SK-N-SH (cell line): Measurements from ENCODE around the gene PABPN1L. TPM values are rescaled to one million over a fixed set of nuclear protein-coding genes. Genes with fewer than 3 reads are reported as not detected.

ENCODE experiments used
- CTCF ChIA-PET: fragments of 300-600, 350-600 bp; formaldehyde crosslinking; extraction: SDS; loops from one replicate; lab custom pipeline; 2021; lab: Yijun Ruan, JAX
- POLR2A ChIA-PET: fragments of 350-600 bp; sonication (Branson Sonifier 250); formaldehyde crosslinking; extraction: SDS; loops from one replicate; lab custom pipeline; 2020; ENCODE audit warnings: antibody characterized with exemption, inconsistent platforms; lab: Yijun Ruan, JAX
- DNase-seq: peaks from one replicate; pipeline ENCODE4 v3.0.0; 2012
- H2AFZ ChIP-seq: fragments of 200-600 bp; sonication (generic); 2 replicates; pipeline ENCODE4 v1.8.1; 2016; ENCODE audit warnings: antibody characterized with exemption, mild to moderate bottlenecking, low read depth
- H3F3A ChIP-seq: fragments of 200-600 bp; sonication (generic); replicated peaks from 2 replicates; pipeline ENCODE3; 2016; ENCODE audit warnings: antibody characterized with exemption, mild to moderate bottlenecking; ENCODE audit not compliant: insufficient read depth
- H3K27ac ChIP-seq, 2 experiments: fragments of 200-500 bp in 1 of 2; fragments of 200-600 bp in 1 of 2; sonication (Bioruptor generic) in 1 of 2; sonication (generic), shearing (Covaris generic) in 1 of 2; 2 replicates each; pipeline versions ENCODE4 v1.5.1 to v1.6.1; 2014 to 2016; ENCODE audit warnings: low read depth in 2 of 2, inconsistent platforms in 1 of 2, low read length in 1 of 2, mild to moderate bottlenecking in 1 of 2, mixed read lengths in 1 of 2
- H3K27me3 ChIP-seq: fragments of 200-600 bp; sonication (generic), shearing (Covaris generic); 2 replicates; pipeline ENCODE4 v1.6.1; 2016; ENCODE audit warnings: mixed run types; ENCODE audit not compliant: insufficient read depth
- H3K36me3 ChIP-seq, 2 experiments: fragments of 200-500 bp in 1 of 2; fragments of 200-600 bp in 1 of 2; sonication (Bioruptor generic) in 1 of 2; sonication (generic) in 1 of 2; replicated peaks in 1 of 2; 2 replicates each; pipeline versions ENCODE3 to v1.5.1; 2014 to 2016; ENCODE audit warnings: low read length in 1 of 2, mild to moderate bottlenecking in 1 of 2; ENCODE audit not compliant: insufficient read depth in 2 of 2, control insufficient read depth in 1 of 2
- H3K4me1 ChIP-seq, 2 experiments: fragments of 200-500 bp in 1 of 2; fragments of 200-600 bp in 1 of 2; sonication (Bioruptor generic) in 1 of 2; sonication (generic), shearing (Covaris generic) in 1 of 2; 2 replicates each; pipeline versions ENCODE4 v1.5.1 to v1.6.1; 2014 to 2016; ENCODE audit warnings: low read depth in 1 of 2, low read length in 1 of 2, mixed run types in 1 of 2; ENCODE audit not compliant: insufficient read depth in 2 of 2, control insufficient read depth in 1 of 2
- H3K4me2 ChIP-seq: fragments of 200-600 bp; sonication (generic), shearing (Covaris generic); 2 replicates; pipeline ENCODE4 v1.6.1; 2017; ENCODE audit warnings: mixed run types
- H3K4me3 ChIP-seq, 2 experiments: fragments of 200-500 bp in 1 of 2; fragments of 200-600 bp in 1 of 2; sonication (Bioruptor generic) in 1 of 2; sonication (generic), shearing (Covaris generic) in 1 of 2; 2 replicates each; pipeline versions ENCODE4 v1.5.1 to v1.8.1; 2014 to 2016; ENCODE audit warnings: low read depth in 2 of 2, inconsistent platforms in 1 of 2, low read length in 1 of 2, mild to moderate bottlenecking in 1 of 2, mixed read lengths in 1 of 2, moderate library complexity in 1 of 2
- H3K79me2 ChIP-seq: fragments of 200-600 bp; sonication (generic); 2 replicates; pipeline ENCODE4 v1.8.1; 2017; ENCODE audit warnings: mild to moderate bottlenecking; ENCODE audit not compliant: insufficient read depth
- H3K9ac ChIP-seq: fragments of 200-600 bp; sonication (generic); 2 replicates; pipeline ENCODE4 v1.6.1; 2017; ENCODE audit warnings: mixed run types
- H3K9me2 ChIP-seq: fragments of 200-600 bp; sonication (generic); 2 replicates; pipeline ENCODE4 v1.6.1; 2017; ENCODE audit warnings: mixed run types
- H3K9me3 ChIP-seq: fragments of 200-600 bp; sonication (generic); 2 replicates; pipeline ENCODE4 v1.6.1; 2017; ENCODE audit warnings: mixed run types, mild to moderate bottlenecking, moderate library complexity
- H4K20me1 ChIP-seq: fragments of 200-600 bp; sonication (generic); 2 replicates; pipeline ENCODE4 v1.6.1; 2017; ENCODE audit warnings: mild to moderate bottlenecking, mixed run types; ENCODE audit not compliant: insufficient read depth
- CHD2 ChIP-seq: fragments of 150-350 bp; IDR thresholded peaks from 2 replicates; pipeline ENCODE4 v1.6.1; 2018; ENCODE audit warnings: low read length; ENCODE audit not compliant: partially characterized antibody
- EZH2phosphoT487 ChIP-seq: fragments of 200-600 bp; sonication (generic); IDR thresholded peaks from 2 replicates; pipeline ENCODE4 v1.6.1; 2017; ENCODE audit warnings: low read depth, mixed run types, mild to moderate bottlenecking, antibody characterized with exemption, moderate library complexity, borderline replicate concordance
- FOXM1 ChIP-seq: IDR thresholded peaks from 2 replicates; pipeline ENCODE4 v1.4.0; 2012; ENCODE audit warnings: low read depth, mild to moderate bottlenecking
- GABPA ChIP-seq: IDR thresholded peaks from 2 replicates; pipeline ENCODE4 v1.4.0; 2012; ENCODE audit warnings: low read depth, mild to moderate bottlenecking
- GATA2 ChIP-seq: sonication (generic); formaldehyde crosslinking; IDR thresholded peaks from 2 replicates; pipeline ENCODE4 v1.5.0; 2020; ENCODE audit warnings: mild to moderate bottlenecking, missing genetic modification reagents
- MEF2A ChIP-seq: IDR thresholded peaks from 2 replicates; pipeline ENCODE4 v1.4.0; 2012; ENCODE audit warnings: low read depth, borderline replicate concordance
- NFIC ChIP-seq: IDR thresholded peaks from 2 replicates; pipeline ENCODE4 v1.4.0; 2012; ENCODE audit warnings: borderline replicate concordance
- NRF1 ChIP-seq: IDR thresholded peaks from 2 replicates; pipeline ENCODE4 v1.6.1; 2012; ENCODE audit warnings: low read depth, mild to moderate bottlenecking, low read length
- POLR2AphosphoS5 ChIP-seq: IDR thresholded peaks from 2 replicates; pipeline ENCODE4 v1.6.1; 2012; ENCODE audit warnings: low read depth, low read length
- RAD21 ChIP-seq: IDR thresholded peaks from 2 replicates; pipeline ENCODE4 v1.6.1; 2012; ENCODE audit warnings: mild to moderate bottlenecking, low read length
- RCOR1 ChIP-seq: fragments of 150-350 bp; IDR thresholded peaks from 2 replicates; pipeline ENCODE4 v1.6.1; 2017; ENCODE audit warnings: antibody characterized with exemption, low read length
- RXRA ChIP-seq: IDR thresholded peaks from 2 replicates; pipeline ENCODE4 v1.4.0; 2012; ENCODE audit warnings: low read depth, mild to moderate bottlenecking, borderline replicate concordance
- SMC3 ChIP-seq: IDR thresholded peaks from 2 replicates; pipeline ENCODE4 v1.6.1; 2012; ENCODE audit warnings: low read depth, low read length, improper control_type of control experiment
- TAF1 ChIP-seq: IDR thresholded peaks from 2 replicates; pipeline ENCODE4 v1.6.1; 2012; ENCODE audit warnings: low read depth, mild to moderate bottlenecking, low read length, moderate library complexity, borderline replicate concordance
- TCF12 ChIP-seq: IDR thresholded peaks from 2 replicates; pipeline ENCODE4 v1.4.0; 2012
- TEAD4 ChIP-seq: IDR thresholded peaks from 2 replicates; pipeline ENCODE4 v1.4.0; 2012; ENCODE audit warnings: mild to moderate bottlenecking, borderline replicate concordance; ENCODE audit not compliant: insufficient read depth
- YY1 ChIP-seq: IDR thresholded peaks from 2 replicates; pipeline ENCODE4 v1.4.0; 2012; ENCODE audit warnings: low read depth, mild to moderate bottlenecking
- WGBS: methylation state at CpG from one replicate; pipeline ENCODE4 v1.1.6; 2017; ENCODE audit warnings: low lambda C conversion rate; 5-methylcytosine and 5-hydroxymethylcytosine counted together
- polyA plus RNA-seq, 3 experiments: library from polyadenylated mRNA; depleted of rRNA; stranded (reverse); fragments of >200 nt; gene quantifications; 2 replicates each; pipeline ENCODE4 v1.2.3, GENCODE V29; 2012
- TF ChIP-seq, protein P1 (sequence below): fragments of 200-600 bp; sonication (generic); IDR thresholded peaks from 2 replicates; pipeline ENCODE4 v1.6.1; 2017; ENCODE audit warnings: antibody characterized with exemption, mild to moderate bottlenecking, moderate library complexity
- TF ChIP-seq, protein P2 (sequence below): fragments of 150-350 bp; IDR thresholded peaks from 2 replicates; pipeline ENCODE4 v1.6.1; 2017; ENCODE audit warnings: antibody characterized with exemption, low read length, low read depth, borderline replicate concordance
- TF ChIP-seq, protein P3 (sequence below): IDR thresholded peaks from 2 replicates; pipeline ENCODE4 v1.4.0; 2012; ENCODE audit warnings: low read depth, borderline replicate concordance

PABPN1L gene
- polyA plus RNA-seq, 1 of the 3 experiments (the other 2 are of a cell fraction) = not detected

DNA sequence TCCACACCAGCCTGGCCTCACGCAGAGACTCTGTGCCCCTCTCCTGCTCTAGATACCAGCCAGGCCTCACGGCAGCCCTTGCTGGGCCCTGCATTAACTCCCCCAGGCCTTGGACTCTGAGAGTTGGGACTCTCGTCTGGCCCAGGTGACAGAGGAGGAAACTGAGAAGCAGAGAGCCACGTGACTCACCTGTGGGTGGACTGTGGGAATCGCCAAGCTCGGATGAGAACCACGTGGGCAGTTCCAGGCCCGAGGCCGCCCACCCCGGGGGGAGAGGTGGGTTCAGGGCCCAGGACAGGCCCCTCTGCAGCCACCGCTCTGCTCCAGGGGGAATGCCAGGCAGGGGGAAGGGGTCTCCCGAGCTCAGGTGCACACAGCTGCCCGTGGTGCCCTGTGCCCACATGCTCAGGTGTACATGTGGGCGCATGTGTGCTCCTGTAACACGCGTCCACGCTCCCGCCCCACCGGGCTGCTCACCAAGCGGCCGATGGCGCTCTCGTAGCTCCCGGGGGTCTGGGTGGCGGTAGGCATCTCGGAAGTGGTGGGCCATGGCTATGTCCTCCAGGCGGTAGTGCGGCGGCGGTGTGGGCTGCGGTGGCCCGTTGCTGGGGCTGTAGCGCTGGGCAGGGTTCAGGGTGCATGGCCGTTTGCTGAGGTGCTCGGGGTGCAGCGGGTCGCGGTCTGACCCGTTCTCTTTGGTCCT is 18.3 kb upstream of the PABPN1L start:
- ChIA-PET CTCF (no interaction called here), POLR2A (no interaction called here)
- Histone ChIP-seq H3K79me2 (no peaks in the 10 kb centered on the region), H3K4me3 (no peak overlapping the region), H3K4me1 (no peaks in the 10 kb centered on the region; a peak in 2 of 4 replicates), H3K27ac (no peak overlapping the region), H3K36me3 (no peaks in the 10 kb centered on the region), H2AFZ (no peak overlapping the region), H3K9me3 (no peaks in the 10 kb centered on the region), H3K9ac (no peak overlapping the region), H3F3A (no peaks in the 10 kb centered on the region), H4K20me1 (no peaks in the 10 kb centered on the region), H3K27me3 (peaks cover 34% of the 10 kb centered on the region), H3K4me2 (no peak overlapping the region), H3K9me2 (no peaks in the 10 kb centered on the region)
- no peak for TF ChIP-seq CHD2
- TF ChIP-seq, protein P1, sequence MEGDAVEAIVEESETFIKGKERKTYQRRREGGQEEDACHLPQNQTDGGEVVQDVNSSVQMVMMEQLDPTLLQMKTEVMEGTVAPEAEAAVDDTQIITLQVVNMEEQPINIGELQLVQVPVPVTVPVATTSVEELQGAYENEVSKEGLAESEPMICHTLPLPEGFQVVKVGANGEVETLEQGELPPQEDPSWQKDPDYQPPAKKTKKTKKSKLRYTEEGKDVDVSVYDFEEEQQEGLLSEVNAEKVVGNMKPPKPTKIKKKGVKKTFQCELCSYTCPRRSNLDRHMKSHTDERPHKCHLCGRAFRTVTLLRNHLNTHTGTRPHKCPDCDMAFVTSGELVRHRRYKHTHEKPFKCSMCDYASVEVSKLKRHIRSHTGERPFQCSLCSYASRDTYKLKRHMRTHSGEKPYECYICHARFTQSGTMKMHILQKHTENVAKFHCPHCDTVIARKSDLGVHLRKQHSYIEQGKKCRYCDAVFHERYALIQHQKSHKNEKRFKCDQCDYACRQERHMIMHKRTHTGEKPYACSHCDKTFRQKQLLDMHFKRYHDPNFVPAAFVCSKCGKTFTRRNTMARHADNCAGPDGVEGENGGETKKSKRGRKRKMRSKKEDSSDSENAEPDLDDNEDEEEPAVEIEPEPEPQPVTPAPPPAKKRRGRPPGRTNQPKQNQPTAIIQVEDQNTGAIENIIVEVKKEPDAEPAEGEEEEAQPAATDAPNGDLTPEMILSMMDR = no peak
- no peak for TF ChIP-seq MEF2A
- TF ChIP-seq FOXM1 = no peak
- TF ChIP-seq YY1 = no peak
- TF ChIP-seq TEAD4 = no peak
- no peak for TF ChIP-seq SMC3
- no peak for TF ChIP-seq GATA2
- no peak for TF ChIP-seq NRF1
- TF ChIP-seq, protein P2, sequence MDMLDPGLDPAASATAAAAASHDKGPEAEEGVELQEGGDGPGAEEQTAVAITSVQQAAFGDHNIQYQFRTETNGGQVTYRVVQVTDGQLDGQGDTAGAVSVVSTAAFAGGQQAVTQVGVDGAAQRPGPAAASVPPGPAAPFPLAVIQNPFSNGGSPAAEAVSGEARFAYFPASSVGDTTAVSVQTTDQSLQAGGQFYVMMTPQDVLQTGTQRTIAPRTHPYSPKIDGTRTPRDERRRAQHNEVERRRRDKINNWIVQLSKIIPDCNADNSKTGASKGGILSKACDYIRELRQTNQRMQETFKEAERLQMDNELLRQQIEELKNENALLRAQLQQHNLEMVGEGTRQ = no peak
- TF ChIP-seq RCOR1 = no peak
- TF ChIP-seq TAF1 = no peak
- TF ChIP-seq, protein P3, sequence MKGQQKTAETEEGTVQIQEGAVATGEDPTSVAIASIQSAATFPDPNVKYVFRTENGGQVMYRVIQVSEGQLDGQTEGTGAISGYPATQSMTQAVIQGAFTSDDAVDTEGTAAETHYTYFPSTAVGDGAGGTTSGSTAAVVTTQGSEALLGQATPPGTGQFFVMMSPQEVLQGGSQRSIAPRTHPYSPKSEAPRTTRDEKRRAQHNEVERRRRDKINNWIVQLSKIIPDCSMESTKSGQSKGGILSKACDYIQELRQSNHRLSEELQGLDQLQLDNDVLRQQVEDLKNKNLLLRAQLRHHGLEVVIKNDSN = no peak
- TF ChIP-seq POLR2AphosphoS5 = no peak
- TF ChIP-seq TCF12 = no peak
- no peak for TF ChIP-seq GABPA
- no peak for TF ChIP-seq EZH2phosphoT487
- no peak for TF ChIP-seq RAD21
- TF ChIP-seq RXRA = no peak
- TF ChIP-seq NFIC = no peak
- 76% methylated on average over 15 of the region's 39 CpGs for WGBS
- DNase-seq = no peak
